Measurements from ENCODE around the gene TBC1D30.

GRCh38 chr12:64801381-64801780 is 23.1 kb upstream of the TBC1D30 start:
- TF ChIP-seq CTCF (IDR thresholded peaks at IDR 0.05) (no peak), EP300 (IDR thresholded peaks at IDR 0.05) (no peak)
